Activated naive CD4-positive, alpha-beta T cell treated with anti-CD3 and anti-CD28 coated beads, Interleukin-2, amount 50 U/mL, for 72 hours (primary cell): ENCODE measurements around the gene SCLT1. TPM values are rescaled to one million over a fixed set of nuclear protein-coding genes. Genes with fewer than 3 reads are reported as not detected.

Experiments
- ATAC-seq, 2 donors: fragments of 150-1000 bp; cut with Tn5 transposase; 2 replicates each; pipeline ENCODE4 v1.10.0; 2021; ENCODE audit warnings: mild to moderate bottlenecking in 2 of 2, moderate library complexity in 2 of 2
- DNase-seq, 2 donors: peaks; one replicate each; pipeline ENCODE4 v3.0.0; 2021 to 2022; ENCODE audit warnings: low spot score in 2 of 2
- H3K27ac Mint-ChIP-seq, 2 donors: one replicate each; pipeline ENCODE4 v1.8.0; 2022; ENCODE audit warnings: mild to moderate bottlenecking in 2 of 2, mixed read lengths in 2 of 2
- H3K36me3 Mint-ChIP-seq, 2 donors: one replicate each; pipeline ENCODE4 v1.8.0; 2022; ENCODE audit warnings: mixed read lengths in 2 of 2
- H3K9me3 Mint-ChIP-seq, 2 donors: one replicate each; pipeline ENCODE4 v1.8.0; 2022; ENCODE audit warnings: mixed read lengths in 2 of 2
- total RNA-seq, 2 donors: library from RNA; stranded (reverse); gene quantifications; one replicate each; pipeline ENCODE4 v1.2.3, GENCODE V29; 2022

SCLT1 gene
- total RNA-seq, 2 donors from 2014 or later, result 19.8 to 27.1 TPM

DNA sequence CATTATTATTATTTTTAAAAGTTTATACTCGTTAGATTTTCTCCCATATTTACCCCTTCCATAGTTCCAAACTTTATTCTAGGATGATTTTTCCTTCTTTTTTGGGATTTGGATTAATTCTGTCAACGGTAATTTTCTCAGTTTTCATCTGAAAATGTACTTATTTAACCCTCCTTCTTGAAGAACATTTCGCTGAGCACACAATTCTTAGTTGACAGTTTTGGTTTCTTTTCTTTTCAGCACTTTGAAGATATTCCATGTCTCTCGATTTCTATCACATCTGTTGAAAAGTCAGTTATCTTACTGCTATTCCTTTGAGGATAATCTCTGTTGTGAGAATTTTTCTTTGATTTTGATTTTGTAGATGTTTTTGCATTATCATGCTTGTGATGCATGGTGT is 85.2 kb downstream of the SCLT1 start:
- H3K36me3 Mint-ChIP-seq, result peaks cover 24 to 26% of the 10 kb centered on the region in 2 donors
- DNase-seq (no peak), ATAC-seq (no peak)
- peaks cover 25 to 46% of the 10 kb centered on the region in 2 donors for H3K9me3 Mint-ChIP-seq
- H3K27ac Mint-ChIP-seq, result no peak overlapping the region

DNA sequence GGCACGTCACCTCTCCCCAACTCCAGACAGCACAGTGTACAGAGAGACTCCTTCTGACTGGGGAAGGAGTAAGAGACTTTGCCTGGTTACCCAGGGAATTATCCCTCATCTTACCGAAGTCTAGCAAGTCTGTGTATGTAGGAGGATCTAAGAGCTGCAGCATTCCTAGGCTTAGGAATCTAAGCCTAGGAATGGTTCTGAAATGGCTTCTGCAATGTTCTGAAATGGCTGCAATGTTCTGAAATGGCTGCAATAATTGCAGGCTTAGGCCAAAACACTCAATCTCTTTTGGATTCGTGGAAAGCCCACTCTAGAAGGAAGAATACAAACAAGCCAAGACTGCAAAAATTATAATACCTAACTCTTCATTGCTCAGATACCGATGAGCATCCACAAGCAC is 106.4 kb downstream of the SCLT1 start:
- ATAC-seq (no peak), DNase-seq (no peak)
- peaks cover 22 to 31% of the 10 kb centered on the region in 2 donors for H3K36me3 Mint-ChIP-seq
- H3K27ac Mint-ChIP-seq, result no peak overlapping the region
- H3K9me3 Mint-ChIP-seq, result peaks cover 3 to 4% of the 10 kb centered on the region in 2 donors

- Mint-ChIP-seq H3K36me3 (peaks cover 22 to 31% of the 10 kb centered on the region in 2 donors), H3K27ac (no peak overlapping the region), H3K9me3 (peaks cover 3 to 4% of the 10 kb centered on the region in 2 donors)
- no peak for DNase-seq
- ATAC-seq, result no peak
Measured at GRCh38 chr4:128986019-128986418, 107.3 kb downstream of the SCLT1 start.

DNA sequence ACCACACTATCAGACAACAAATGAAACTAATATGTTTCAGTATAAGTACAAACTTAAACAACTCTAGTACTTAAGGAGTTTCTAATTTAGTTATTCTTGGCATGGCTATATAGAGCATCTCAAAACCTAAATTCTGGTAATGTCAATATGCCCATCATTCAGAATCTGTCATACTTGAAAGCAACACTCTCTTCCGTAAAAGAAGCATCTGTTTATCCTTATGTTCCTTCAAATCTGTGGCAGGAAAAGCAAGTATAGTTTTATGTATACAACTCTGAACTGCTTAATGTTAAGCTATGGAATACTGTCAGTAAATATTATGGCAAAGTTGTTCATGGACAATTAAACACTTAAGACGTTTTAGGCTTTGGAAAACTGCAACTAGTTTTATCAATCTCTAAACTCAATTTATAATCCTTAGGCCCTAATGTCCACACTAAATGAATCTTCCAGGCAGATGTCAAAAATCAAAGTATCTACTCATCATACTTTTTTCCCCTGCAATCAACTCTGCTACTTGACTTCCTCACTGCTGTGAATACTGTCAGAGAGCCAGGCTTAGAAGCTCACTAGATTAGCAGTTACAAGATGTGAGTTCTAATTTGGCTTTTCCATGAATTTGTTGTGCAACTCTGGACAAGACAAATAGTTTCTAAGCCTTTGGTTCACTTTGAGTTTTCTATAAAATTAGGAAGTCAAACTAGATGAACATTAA is 109.4 kb downstream of the SCLT1 start:
- H3K9me3 Mint-ChIP-seq, result no peaks in the 10 kb centered on the region
- H3K27ac Mint-ChIP-seq, result no peak overlapping the region
- H3K36me3 Mint-ChIP-seq, result peaks cover 7 to 16% of the 10 kb centered on the region in 2 donors
- no peak for ATAC-seq
- no peak for DNase-seq

DNA sequence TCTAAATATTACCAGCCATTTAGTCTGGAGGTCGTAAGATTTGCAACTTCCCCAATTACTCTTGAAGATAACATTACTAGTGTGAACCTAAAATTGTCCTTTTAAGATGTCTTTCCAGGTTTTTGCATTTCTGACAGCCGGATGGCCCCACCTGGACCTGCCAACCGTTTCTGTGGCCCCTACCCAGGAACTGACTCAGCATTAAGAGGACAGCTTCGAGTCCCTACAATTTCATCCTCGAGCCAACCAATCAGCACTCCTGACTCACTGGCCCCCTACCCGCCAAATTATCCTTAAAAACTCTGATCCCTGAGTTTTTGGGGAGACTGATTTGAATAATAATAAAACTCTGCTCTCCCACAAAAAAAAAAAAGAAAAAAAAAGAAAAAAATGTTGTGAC is 112.0 kb downstream of the SCLT1 start:
- H3K36me3 Mint-ChIP-seq, result no peaks in the 10 kb centered on the region
- ATAC-seq (no peak), DNase-seq (no peak)
- H3K9me3 Mint-ChIP-seq, result no peaks in the 10 kb centered on the region
- H3K27ac Mint-ChIP-seq, result no peak overlapping the region

DNA sequence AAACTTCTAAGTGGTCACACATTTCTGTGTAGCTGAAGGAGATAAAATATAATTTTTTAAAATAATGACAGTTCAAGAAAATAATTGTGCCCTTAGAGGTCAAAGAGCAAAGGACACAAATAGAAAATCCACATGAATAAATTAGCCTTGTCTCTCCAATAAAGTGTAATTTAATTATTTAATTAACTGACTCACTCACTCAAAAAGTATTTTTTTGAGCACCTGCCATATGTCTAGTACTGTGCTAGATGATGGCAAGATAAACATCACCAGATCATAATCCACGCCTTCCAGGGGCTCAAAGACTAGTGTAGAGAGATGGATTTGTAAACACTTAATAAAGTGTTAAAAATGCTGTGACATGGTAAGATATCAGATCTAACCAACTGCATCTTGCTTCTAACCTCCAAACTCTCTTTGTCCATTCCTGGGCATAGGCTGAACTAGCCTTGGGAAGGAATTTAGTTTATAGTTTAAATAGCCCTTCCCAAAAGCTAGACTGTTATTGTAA is 112.5 kb downstream of the SCLT1 start:
- H3K9me3 Mint-ChIP-seq, result no peaks in the 10 kb centered on the region
- H3K36me3 Mint-ChIP-seq, result no peaks in the 10 kb centered on the region
- no peak overlapping the region for H3K27ac Mint-ChIP-seq
- DNase-seq (no peak), ATAC-seq (no peak)

- DNase-seq, result no peak
- Mint-ChIP-seq H3K36me3 (no peaks in the 10 kb centered on the region), H3K27ac (no peak overlapping the region), H3K9me3 (no peaks in the 10 kb centered on the region)
- no peak for ATAC-seq
Measured at GRCh38 chr4:128979934-128980333, 113.4 kb downstream of the SCLT1 start.

- Mint-ChIP-seq H3K9me3 (no peaks in the 10 kb centered on the region), H3K27ac (no peak overlapping the region), H3K36me3 (no peaks in the 10 kb centered on the region)
- ATAC-seq (no peak), DNase-seq (no peak)
Measured at GRCh38 chr4:128978985-128979384, 114.4 kb downstream of the SCLT1 start.

DNA sequence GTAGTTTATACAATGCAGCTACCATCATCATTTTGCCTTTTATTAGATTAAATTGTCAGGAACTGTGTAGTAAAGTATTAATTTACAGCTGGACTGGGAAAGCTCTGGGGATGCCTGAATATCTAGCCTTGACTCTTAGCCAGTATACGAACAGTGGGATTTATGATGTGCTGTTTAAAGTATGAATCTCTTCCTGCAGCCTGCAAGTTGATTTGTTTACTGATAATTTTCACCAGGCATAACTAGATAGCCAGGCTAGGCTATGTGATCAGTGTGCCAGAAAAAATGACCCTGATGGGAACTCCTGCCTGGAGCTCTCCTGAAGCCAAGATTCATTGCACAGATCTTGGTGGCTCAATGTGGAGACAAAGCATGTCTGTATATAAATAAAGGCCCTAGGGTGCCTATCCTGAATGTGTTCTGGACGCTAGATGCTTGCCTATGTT is 119.2 kb downstream of the SCLT1 start:
- Mint-ChIP-seq H3K9me3 (no peaks in the 10 kb centered on the region), H3K27ac (no peak overlapping the region), H3K36me3 (peaks cover 1 to 5% of the 10 kb centered on the region in 2 donors)
- ATAC-seq (no peak), DNase-seq (no peak)

DNA sequence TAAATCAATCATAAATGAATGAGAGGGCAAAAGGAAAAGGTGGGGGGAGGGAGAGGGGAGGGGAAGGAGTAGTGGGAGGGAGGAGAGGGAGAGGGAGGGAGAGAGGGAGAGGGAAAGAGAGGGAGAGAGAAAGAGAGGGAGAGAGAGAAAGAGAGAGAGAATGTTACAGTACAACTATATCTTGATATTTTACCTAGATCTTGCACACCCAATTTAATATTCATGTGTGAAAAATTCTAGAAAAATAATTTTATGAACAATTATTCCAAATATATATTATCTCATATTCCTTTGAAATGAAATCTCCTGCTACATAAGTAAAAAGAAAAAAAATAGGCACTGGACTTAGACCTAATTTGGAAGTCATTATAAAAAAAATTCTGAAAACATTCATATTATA is 120.0 kb downstream of the SCLT1 start:
- Mint-ChIP-seq H3K36me3 (peaks cover 5% of the 10 kb centered on the region in 2 donors), H3K9me3 (no peaks in the 10 kb centered on the region), H3K27ac (no peak overlapping the region)
- ATAC-seq (no peak), DNase-seq (no peak)

GRCh38 chr4:128961405-128961804 is 131.9 kb downstream of the SCLT1 start:
- peaks cover 0 to 2% of the 10 kb centered on the region in 2 donors for H3K36me3 Mint-ChIP-seq
- ATAC-seq, result no peak
- no peak for DNase-seq
- H3K9me3 Mint-ChIP-seq, result no peaks in the 10 kb centered on the region
- no peak overlapping the region for H3K27ac Mint-ChIP-seq

DNA sequence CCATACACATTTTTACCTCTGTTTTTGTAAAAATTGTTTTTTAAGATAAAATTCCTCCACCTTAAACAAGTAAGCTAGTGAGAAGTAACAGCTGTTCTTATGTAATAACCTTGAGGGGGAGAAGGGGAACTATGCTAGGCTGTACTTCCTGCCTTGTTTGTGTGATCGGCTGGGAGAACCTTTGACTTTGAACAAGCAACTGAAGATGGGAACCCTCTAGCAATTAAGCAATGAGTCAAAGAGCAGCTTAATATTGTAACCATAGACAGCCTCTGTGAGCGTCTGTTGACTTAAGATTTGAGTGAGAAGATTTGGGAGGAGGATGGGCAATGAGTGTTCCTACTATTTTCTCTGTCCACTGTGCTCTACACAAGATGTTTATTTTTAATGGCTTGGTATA is 135.1 kb downstream of the SCLT1 start:
- ATAC-seq, result no peak
- no peak overlapping the region for H3K27ac Mint-ChIP-seq
- no peaks in the 10 kb centered on the region for H3K36me3 Mint-ChIP-seq
- H3K9me3 Mint-ChIP-seq, result no peaks in the 10 kb centered on the region
- no peak for DNase-seq

GRCh38 chr4:128957459-128957858 is 135.9 kb downstream of the SCLT1 start:
- H3K27ac Mint-ChIP-seq, result no peak overlapping the region

DNA sequence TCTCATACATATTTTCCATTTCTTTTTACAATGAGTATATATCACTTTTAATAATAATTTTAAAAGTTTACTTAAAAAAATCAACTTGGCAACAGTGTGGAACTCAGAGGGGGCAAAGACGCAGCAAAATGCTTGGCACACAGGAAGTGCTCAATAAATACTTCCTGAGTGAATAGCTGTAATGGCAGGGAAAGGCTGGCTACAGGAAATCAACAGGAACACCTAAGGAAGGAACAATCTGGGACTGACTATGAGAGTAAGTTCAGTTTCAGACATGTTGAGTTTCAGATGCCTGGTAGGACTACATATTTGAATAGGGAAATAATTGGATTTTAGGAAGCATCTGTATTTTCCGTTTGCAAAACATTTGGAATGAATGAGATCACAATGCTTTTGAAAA is 137.6 kb downstream of the SCLT1 start:
- Mint-ChIP-seq H3K9me3 (no peaks in the 10 kb centered on the region), H3K36me3 (no peaks in the 10 kb centered on the region), H3K27ac (no peak overlapping the region)
- ATAC-seq, result no peak
- no peak for DNase-seq

More at GRCh38 chr4:128957459-128957858, 135.9 kb downstream of the SCLT1 start:
- DNase-seq, result no peak
- no peaks in the 10 kb centered on the region for H3K9me3 Mint-ChIP-seq
- ATAC-seq, result no peak
- no peaks in the 10 kb centered on the region for H3K36me3 Mint-ChIP-seq

- Mint-ChIP-seq H3K36me3 (peaks cover 0 to 6% of the 10 kb centered on the region in 2 donors), H3K27ac (no peak overlapping the region), H3K9me3 (no peaks in the 10 kb centered on the region)
- ATAC-seq (no peak), DNase-seq (no peak)
Measured at GRCh38 chr4:128954941-128955340, 138.4 kb downstream of the SCLT1 start.

- no peak overlapping the region for H3K27ac Mint-ChIP-seq
- H3K9me3 Mint-ChIP-seq, result no peaks in the 10 kb centered on the region
- no peak for ATAC-seq
- H3K36me3 Mint-ChIP-seq, result peaks cover 6 to 9% of the 10 kb centered on the region in 2 donors
- no peak for DNase-seq
Measured at GRCh38 chr4:128951316-128951715, 142.0 kb downstream of the SCLT1 start.

DNA sequence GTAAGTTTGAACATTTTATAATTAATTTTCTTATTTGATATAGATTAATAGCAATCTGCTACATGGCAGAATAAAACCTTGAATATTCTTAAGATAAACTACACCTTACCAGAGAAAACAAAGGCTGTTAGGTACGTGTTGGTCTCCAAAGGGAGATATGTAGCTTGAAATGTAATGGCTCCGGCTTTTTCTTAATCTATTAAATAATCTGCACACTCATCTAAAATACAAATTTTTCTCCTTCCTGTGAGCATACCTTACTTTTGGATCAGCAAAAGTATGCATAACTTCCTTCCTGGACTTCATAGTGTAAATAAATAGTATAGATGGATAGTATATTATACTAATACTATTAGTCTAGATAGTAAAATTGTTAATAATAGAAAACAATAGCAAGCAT is 142.5 kb downstream of the SCLT1 start:
- ATAC-seq (no peak), DNase-seq (no peak)
- no peaks in the 10 kb centered on the region for H3K9me3 Mint-ChIP-seq
- H3K27ac Mint-ChIP-seq, result no peak overlapping the region
- peaks cover 6 to 9% of the 10 kb centered on the region in 2 donors for H3K36me3 Mint-ChIP-seq

DNA sequence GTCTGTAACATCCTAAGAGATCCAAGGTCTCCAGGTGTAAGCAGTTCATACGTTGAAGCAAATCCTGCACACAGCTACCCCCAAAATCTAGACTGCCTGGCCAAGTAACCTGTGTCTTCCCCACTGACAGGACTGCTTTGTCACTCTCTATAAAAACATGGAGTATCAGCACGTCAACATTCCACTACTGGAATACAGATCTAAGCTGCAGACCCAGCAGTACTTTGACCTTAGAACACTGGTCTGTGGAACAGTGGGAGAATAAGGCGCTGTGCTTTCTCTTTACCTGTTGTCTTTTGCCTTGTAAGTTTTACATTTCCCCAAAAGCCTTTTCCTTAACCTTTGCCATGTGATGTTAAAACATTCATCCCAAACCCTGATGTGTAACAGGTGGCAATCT is 146.4 kb downstream of the SCLT1 start:
- Mint-ChIP-seq H3K36me3 (peaks cover 11 to 26% of the 10 kb centered on the region in 2 donors), H3K27ac (peak overlapping the region in 1 of 2 donors; percentile 33)
- ATAC-seq, result no peak

More for the DNA sequence above, 146.4 kb downstream of the SCLT1 start:
- H3K9me3 Mint-ChIP-seq, result no peaks in the 10 kb centered on the region
- no peak for DNase-seq
